Prostate gland (tissue), 2 donors: Measurements from ENCODE around the gene ERICH6B.

Experiments
- POLR2AphosphoS5 ChIP-seq: sonication (generic); formaldehyde crosslinking; IDR thresholded peaks from one replicate; pipeline ENCODE4 v1.6.1; 2017; ENCODE audit warnings: antibody characterized with exemption
- TF ChIP-seq, protein P1 (sequence below), 4 experiments: fragments of 200-600 bp in 2 of 4; fragments of 450-650 bp in 2 of 4; sonication (generic) in 2 of 4; IDR thresholded peaks; 1 replicate in 3 of 4; 2 replicates in 1 of 4; pipeline ENCODE4 v1.5.1; 2016 to 2019; ENCODE audit warnings: antibody characterized with exemption in 4 of 4, mild to moderate bottlenecking in 2 of 4, moderate library complexity in 2 of 4

DNA sequence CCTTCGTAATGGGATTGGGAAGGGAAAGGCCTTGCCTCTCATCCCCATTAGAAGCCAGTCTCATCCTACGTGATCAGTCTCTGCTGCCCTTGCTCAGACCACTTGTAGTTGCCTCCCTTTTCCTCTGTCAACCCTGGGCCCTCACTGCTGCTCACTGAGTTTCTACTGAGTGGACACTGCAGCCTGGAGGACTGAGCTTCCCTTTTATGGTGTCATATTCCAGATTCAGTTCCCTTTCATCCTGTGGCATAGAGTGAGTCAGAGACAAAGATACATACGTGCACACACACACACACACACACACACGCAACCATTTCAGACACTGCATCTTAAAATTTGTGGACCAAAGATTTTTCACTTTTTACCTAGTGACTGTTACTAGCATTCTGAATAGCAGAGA is 94.2 kb downstream of the ERICH6B start:
- TF ChIP-seq, protein P1, sequence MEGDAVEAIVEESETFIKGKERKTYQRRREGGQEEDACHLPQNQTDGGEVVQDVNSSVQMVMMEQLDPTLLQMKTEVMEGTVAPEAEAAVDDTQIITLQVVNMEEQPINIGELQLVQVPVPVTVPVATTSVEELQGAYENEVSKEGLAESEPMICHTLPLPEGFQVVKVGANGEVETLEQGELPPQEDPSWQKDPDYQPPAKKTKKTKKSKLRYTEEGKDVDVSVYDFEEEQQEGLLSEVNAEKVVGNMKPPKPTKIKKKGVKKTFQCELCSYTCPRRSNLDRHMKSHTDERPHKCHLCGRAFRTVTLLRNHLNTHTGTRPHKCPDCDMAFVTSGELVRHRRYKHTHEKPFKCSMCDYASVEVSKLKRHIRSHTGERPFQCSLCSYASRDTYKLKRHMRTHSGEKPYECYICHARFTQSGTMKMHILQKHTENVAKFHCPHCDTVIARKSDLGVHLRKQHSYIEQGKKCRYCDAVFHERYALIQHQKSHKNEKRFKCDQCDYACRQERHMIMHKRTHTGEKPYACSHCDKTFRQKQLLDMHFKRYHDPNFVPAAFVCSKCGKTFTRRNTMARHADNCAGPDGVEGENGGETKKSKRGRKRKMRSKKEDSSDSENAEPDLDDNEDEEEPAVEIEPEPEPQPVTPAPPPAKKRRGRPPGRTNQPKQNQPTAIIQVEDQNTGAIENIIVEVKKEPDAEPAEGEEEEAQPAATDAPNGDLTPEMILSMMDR (IDR thresholded peaks at IDR 0.05), result no peak
- TF ChIP-seq POLR2AphosphoS5, result no peak
